KOPT-K1 (cell line): ENCODE results near the gene NDUFS7.

Source experiments
- H3K27ac ChIP-seq: fragments of 200-600 bp; sonication (generic); 2 replicates; pipeline ENCODE4 v1.5.1; 2016; ENCODE audit warnings: antibody characterized with exemption, mild to moderate bottlenecking, low read depth, low read length; ENCODE audit not compliant: poor library complexity, severe bottlenecking
- H3K36me3 ChIP-seq: fragments of 200-600 bp; sonication (generic); 2 replicates; pipeline ENCODE4 v1.5.1; 2017; ENCODE audit warnings: antibody characterized with exemption, mild to moderate bottlenecking, low read length, moderate library complexity; ENCODE audit not compliant: insufficient read depth
- H3K9me3 ChIP-seq: fragments of 200-600 bp; sonication (generic); 2 replicates; pipeline ENCODE4 v1.5.1; 2017; ENCODE audit warnings: antibody characterized with exemption, low read length, mild to moderate bottlenecking; ENCODE audit not compliant: insufficient read depth, poor library complexity, severe bottlenecking

NDUFS7 gene

DNA sequence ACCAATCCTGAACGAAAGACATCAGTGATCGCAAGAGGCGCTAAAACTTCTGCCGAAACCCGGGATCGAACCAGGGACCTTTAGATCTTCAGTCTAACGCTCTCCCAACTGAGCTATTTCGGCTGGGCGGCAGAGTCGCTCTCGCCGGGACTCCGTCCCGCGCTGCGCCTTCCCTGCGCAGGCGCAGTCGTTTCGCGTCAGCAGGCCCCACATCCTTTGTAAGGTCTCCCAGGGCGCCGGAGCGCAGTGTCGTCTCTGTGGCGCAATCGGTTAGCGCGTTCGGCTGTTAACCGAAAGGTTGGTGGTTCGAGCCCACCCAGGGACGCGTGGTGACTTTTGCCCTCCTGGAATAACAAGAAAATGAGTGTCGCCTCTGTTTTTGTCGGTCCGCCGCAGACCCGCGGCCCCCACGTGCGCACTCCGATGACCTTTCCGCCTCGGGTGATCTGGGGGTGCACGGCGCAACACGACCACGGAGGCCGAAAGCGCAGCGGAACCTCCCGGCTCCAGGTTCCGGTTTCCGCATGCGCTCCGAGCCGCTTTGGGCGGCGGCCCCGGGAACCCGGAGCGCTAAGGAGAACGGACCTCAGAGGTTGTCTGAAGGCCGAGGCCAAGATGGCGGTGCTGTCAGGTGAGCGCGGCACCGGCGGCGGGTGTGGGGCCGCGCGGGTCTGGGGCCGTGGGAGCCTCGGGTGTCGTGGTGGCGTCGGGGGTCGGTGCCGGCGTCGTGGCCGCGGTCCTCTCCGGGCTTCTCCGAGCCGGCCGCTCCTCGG, at the start of gene NDUFS7:
NDUFS7 (plus strand) TSS at position 596 of the 773 bp plus-strand sequence; CDS start at position 616, 20 bp downstream.
- H3K27ac ChIP-seq, result peak within 1 kb of the TSS; percentile 75
- peaks cover 6% of the 10 kb centered on the region; the same call in 1 of the 2 replicates for H3K36me3 ChIP-seq
- no peaks in the 10 kb centered on the region for H3K9me3 ChIP-seq

- H3K36me3 ChIP-seq, result no peaks in the 10 kb centered on the region
- no peak overlapping the region for H3K27ac ChIP-seq
- H3K9me3 ChIP-seq, result no peaks in the 10 kb centered on the region
These were observed 47.5 kb upstream of the NDUFS7 start for GRCh38 chr19:1336079-1336684.

DNA sequence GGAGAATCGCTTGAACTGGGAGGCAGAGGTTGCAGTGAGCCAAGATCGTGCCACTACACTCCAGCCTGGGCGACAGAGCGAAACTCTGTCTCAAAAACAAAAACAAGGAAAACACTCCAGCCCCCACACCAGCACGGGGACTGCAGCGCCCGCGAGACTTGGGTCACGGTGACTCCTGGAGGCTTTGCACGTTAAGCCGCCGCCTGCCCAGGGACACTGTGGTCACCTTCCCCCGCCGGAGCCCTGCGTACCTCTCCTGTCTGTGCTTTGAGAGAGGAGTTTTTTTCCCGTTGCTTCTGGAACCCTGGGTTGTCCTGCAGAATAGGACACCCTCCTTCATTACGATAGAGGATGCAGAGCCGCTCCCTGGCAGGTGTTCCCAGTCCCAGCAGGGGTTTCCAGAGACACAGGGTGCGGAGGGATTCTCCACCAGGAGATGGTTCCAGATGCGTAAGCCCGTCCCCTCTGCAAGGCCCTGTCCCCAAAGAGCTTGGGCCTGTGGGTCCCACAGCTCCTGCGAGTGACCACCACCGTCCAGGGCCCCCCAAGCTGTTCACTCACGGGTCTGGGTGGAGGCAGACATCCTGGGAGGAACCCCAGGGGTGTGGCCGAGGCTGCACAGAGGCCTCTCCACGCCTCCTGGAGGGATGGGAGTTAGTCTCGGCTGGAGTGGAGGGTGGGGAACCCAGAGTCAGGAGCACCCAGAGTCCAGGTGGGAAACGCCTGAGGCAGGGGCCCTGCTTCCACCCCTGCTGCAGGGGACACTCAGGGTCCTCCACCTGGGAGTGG, 42.8 kb upstream of the NDUFS7 start:
- Histone ChIP-seq H3K27ac (no peak overlapping the region), H3K9me3 (no peaks in the 10 kb centered on the region), H3K36me3 (no peaks in the 10 kb centered on the region)

DNA sequence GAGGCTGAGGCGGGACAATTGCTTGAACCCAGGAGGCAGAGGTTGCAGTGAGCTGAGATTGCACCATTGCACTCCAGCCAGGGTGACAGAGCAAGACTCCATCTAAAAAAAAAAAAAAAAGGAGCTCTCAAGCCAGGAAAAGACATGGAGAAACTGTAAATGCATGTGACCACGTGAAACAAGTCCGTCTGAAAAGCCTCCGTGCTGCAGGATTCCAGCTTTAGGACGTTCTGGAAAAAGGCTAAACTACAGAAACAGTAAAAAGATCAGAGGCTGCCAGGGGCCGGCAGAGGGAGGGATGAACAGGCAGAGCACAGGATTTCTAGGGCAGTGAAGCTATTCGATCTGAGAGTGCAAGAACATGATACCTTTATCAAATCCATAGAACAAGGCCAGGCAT, 40.7 kb upstream of the NDUFS7 start:
- H3K9me3 ChIP-seq, result no peaks in the 10 kb centered on the region
- H3K36me3 ChIP-seq, result no peaks in the 10 kb centered on the region
- no peak overlapping the region for H3K27ac ChIP-seq

DNA sequence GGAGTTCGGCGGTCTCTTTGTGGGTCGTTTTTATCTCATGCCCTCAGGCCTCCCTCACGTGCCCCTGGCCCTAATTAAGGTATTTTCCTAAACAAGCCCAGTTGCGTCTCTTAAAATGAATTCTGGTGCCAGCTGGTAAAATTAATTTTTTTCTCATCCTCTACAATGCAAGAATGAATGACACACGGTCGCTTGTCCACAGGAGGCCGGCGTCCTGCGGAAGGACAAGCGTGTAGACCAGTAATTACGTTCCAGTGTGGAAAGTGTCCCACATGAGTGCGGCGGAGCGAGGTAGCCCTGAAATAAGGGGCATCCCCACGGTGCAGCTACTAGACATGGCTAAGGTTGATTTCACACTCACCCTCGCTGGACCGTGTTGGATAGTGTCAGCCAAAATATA, 34.5 kb upstream of the NDUFS7 start:
- H3K9me3 ChIP-seq, result no peaks in the 10 kb centered on the region
- no peaks in the 10 kb centered on the region for H3K36me3 ChIP-seq
- no peak overlapping the region for H3K27ac ChIP-seq

GRCh38 chr19:1350867-1351266, 32.8 kb upstream of the NDUFS7 start:
- no peaks in the 10 kb centered on the region for H3K9me3 ChIP-seq
- no peak overlapping the region for H3K27ac ChIP-seq
- no peaks in the 10 kb centered on the region for H3K36me3 ChIP-seq

DNA sequence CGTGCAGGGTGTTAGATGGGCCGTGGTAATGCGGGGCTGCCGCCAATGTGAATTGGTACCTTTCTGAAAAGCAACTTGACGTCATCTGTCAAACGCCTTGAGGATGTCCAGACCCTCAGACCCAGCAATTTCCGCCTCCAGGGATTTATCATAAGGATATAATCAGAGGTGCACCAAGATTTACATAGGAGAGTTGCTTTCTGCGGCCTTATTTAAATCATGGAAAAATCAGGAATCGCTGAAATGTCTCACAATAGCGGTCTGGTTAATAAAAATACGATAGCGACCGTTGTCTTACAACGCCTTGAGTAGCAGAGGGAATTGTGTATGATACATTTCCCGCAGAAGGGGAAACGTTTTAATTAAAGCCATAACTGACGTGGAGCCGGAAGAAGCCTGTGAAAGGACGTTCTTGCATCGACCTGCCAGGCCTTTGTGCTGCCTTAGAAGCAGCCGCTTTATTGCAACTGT, 32.3 kb upstream of the NDUFS7 start:
- Histone ChIP-seq H3K9me3 (no peaks in the 10 kb centered on the region), H3K27ac (no peak overlapping the region), H3K36me3 (no peaks in the 10 kb centered on the region)

- H3K36me3 ChIP-seq, result peaks cover 15% of the 10 kb centered on the region
- H3K27ac ChIP-seq, result no peak overlapping the region
- no peaks in the 10 kb centered on the region for H3K9me3 ChIP-seq
These were observed 30.6 kb upstream of the NDUFS7 start for GRCh38 chr19:1353144-1353543.

DNA sequence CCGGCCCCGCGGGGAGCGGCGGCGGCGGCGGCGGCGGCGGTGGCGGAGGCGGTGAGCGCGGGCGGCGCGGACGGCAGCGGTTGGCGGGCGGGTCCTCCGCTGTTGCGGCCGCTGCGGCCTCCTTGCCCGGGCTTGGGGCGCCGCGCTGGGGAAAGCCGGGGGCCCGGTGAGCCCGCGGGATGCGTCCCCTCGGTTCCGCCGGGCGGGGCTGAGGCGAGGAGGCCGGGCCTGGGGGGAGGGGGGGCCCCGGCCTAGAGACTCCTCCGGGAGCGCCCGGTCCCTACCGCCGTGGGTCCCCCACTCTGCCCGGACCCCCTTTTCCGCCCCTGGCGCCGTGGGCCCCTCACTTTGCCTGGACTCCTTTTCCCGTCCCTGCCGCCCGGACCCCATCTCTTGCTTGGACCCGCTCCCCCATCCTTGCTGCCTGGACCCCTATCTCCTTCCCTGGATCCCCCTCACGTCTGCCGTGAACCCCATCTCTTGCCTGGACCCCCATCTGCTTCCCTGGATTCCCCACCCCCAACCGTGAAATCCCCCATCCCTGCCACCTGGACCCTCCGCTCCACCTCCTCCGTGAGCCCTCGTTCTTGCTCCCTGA, 28.6 kb upstream of the NDUFS7 start:
- no peaks in the 10 kb centered on the region for H3K9me3 ChIP-seq
- H3K27ac ChIP-seq, result peak overlapping the region; percentile 93
- peaks cover 34% of the 10 kb centered on the region for H3K36me3 ChIP-seq

GRCh38 chr19:1355568-1356507, 27.9 kb upstream of the NDUFS7 start:
- peak overlapping the region; percentile 93 for H3K27ac ChIP-seq
- H3K9me3 ChIP-seq, result no peaks in the 10 kb centered on the region
- H3K36me3 ChIP-seq, result peaks cover 42% of the 10 kb centered on the region

DNA sequence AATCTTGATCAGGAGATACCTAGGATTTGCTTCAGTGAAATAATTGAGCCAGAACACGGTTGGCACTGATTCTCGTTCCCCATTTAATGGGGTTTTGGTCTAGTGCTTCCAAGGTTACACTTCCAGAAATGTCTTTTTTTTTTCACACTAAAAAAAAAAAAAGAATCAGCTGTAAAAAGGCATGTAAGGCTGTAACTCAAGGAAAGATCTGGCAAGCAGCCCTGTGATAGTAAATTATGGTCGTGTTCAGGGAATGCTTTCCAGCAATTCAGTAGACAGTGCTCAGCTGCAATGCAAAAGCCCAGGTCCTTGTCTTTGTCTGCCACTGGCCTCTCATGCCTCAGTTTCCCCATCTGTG, 27.2 kb upstream of the NDUFS7 start:
- H3K9me3 ChIP-seq, result no peaks in the 10 kb centered on the region
- peaks cover 47% of the 10 kb centered on the region for H3K36me3 ChIP-seq
- H3K27ac ChIP-seq, result no peak overlapping the region

- Histone ChIP-seq H3K36me3 (peaks cover 58% of the 10 kb centered on the region), H3K27ac (no peak overlapping the region)
These were observed 26.1 kb upstream of the NDUFS7 start for GRCh38 chr19:1357531-1358109.

GRCh38 chr19:1360126-1360817, 23.4 kb upstream of the NDUFS7 start:
- Histone ChIP-seq H3K9me3 (no peaks in the 10 kb centered on the region), H3K36me3 (peaks cover 69% of the 10 kb centered on the region), H3K27ac (no peak overlapping the region)

More at GRCh38 chr19:1357531-1358109, 26.1 kb upstream of the NDUFS7 start:
- H3K9me3 ChIP-seq, result no peaks in the 10 kb centered on the region
